ENCODE data around the gene PKP4.

DNA sequence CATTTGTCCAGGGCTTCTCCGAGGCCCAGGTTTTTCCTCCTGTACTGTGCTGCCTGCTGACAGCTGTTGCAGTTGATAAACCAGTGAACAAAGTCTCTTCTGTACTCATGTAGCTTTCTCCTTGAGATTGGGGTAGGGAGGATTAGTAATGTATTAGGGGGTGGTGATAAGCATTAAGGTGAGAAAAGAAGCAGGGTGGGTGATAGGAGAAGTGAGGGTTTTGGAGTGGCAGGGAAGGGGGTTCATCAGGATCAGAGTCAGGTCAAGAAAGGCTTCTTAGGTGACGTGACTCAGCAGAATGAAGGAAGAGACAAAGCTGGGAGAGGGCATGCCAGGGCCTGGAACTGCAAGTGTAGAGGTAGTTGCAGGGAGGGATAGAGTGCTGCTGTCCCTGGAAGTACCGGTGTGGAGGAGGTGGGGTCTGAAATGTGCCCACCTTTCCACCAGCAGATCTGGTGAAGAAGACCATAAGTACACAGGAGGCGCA, 48.7 kb downstream of the PKP4 start:
- TF ChIP-seq, protein P1, sequence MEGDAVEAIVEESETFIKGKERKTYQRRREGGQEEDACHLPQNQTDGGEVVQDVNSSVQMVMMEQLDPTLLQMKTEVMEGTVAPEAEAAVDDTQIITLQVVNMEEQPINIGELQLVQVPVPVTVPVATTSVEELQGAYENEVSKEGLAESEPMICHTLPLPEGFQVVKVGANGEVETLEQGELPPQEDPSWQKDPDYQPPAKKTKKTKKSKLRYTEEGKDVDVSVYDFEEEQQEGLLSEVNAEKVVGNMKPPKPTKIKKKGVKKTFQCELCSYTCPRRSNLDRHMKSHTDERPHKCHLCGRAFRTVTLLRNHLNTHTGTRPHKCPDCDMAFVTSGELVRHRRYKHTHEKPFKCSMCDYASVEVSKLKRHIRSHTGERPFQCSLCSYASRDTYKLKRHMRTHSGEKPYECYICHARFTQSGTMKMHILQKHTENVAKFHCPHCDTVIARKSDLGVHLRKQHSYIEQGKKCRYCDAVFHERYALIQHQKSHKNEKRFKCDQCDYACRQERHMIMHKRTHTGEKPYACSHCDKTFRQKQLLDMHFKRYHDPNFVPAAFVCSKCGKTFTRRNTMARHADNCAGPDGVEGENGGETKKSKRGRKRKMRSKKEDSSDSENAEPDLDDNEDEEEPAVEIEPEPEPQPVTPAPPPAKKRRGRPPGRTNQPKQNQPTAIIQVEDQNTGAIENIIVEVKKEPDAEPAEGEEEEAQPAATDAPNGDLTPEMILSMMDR (IDR thresholded peaks at IDR 0.05 in 2 of 3, conservative IDR thresholded peaks at IDR 0.05 in 1 of 3; ENCODE audit: borderline replicate concordance in 1 of 3, insufficient read depth in 1 of 3, low read depth in 2 of 3, low read length in 2 of 3) = no peak
- TF ChIP-seq POLR2A (IDR thresholded peaks at IDR 0.05; ENCODE audit: borderline replicate concordance, extremely low read depth, insufficient read depth, insufficient read length) = no peak
- no peak for TF ChIP-seq FOSL1 (IDR thresholded peaks at IDR 0.05; ENCODE audit: low read depth)

Measured in HCT116 (cell line).